Stimulated activated naive CD8-positive, alpha-beta T cell treated with anti-CD3 and anti-CD28 coated beads, Interleukin-15, amount 100 ng/mL, for 72 hours (primary cell): Measurements from ENCODE around the gene FARP2.

Experiments
- ATAC-seq: fragments of 150-1000 bp; cut with Tn5 transposase; 2 replicates; pipeline ENCODE4 v1.10.0; 2021; ENCODE audit warnings: mild to moderate bottlenecking, moderate library complexity
- DNase-seq, 2 donors: peaks; one replicate each; pipeline ENCODE4 v3.0.0; 2021 to 2022
- H3K27ac Mint-ChIP-seq, 2 donors: one replicate each; pipeline ENCODE4 v1.8.0; 2022; ENCODE audit warnings: mild to moderate bottlenecking in 2 of 2, mixed read lengths in 2 of 2, moderate library complexity in 2 of 2
- H3K27me3 Mint-ChIP-seq: one replicate; pipeline ENCODE4 v1.8.0; 2022; ENCODE audit warnings: mixed read lengths
- H3K4me1 Mint-ChIP-seq: one replicate; pipeline ENCODE4 v1.8.0; 2022; ENCODE audit warnings: mild to moderate bottlenecking, mixed read lengths
- H3K4me3 Mint-ChIP-seq, 2 donors: one replicate each; pipeline ENCODE4 v1.8.0; 2022; ENCODE audit warnings: mild to moderate bottlenecking in 2 of 2, mixed read lengths in 2 of 2, moderate library complexity in 1 of 2
- H3K9me3 Mint-ChIP-seq, 2 donors: one replicate each; pipeline ENCODE4 v1.8.0; 2022; ENCODE audit warnings: mixed read lengths in 2 of 2

FARP2 gene

DNA sequence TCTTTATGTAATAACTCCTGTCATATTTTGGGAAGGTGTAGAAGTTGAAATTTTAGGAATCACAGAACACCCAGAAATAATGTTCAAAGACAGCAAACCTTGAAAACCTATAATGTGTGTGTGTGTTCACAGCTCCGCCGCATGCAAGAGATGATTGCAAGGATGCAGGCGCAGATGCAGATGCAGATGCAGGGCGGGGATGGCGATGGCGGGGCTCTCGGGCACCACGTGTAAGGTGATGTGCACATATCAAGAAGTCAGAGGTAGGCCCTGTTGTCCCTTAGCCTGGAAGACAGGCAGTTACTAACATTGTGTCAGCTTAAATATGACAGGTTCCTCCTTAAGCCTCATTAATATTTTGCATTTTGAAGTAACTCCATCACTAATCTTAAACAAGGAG, 6.1 kb upstream of the FARP2 start:
- no peaks in the 10 kb centered on the region for H3K9me3 Mint-ChIP-seq
- no peak for ATAC-seq
- no peaks in the 10 kb centered on the region for H3K27me3 Mint-ChIP-seq
- no peak for DNase-seq
- H3K4me1 Mint-ChIP-seq = no peaks in the 10 kb centered on the region
- peak overlapping the region in 1 of 2 donors; percentile 74 for H3K27ac Mint-ChIP-seq
- H3K4me3 Mint-ChIP-seq = no peak overlapping the region

- no peak for ATAC-seq
- no peak for DNase-seq
- Mint-ChIP-seq H3K27me3 (no peaks in the 10 kb centered on the region), H3K4me3 (no peak overlapping the region), H3K27ac (peak overlapping the region in 1 of 2 donors; percentile 2), H3K4me1 (no peaks in the 10 kb centered on the region), H3K9me3 (no peaks in the 10 kb centered on the region)
Observed at GRCh38 chr2:241350530-241350877, 5.6 kb upstream of the FARP2 start.

GRCh38 chr2:241350878-241351639, 5.0 kb upstream of the FARP2 start:
- H3K4me3 Mint-ChIP-seq = no peak overlapping the region
- no peaks in the 10 kb centered on the region for H3K4me1 Mint-ChIP-seq
- peak overlapping the region; percentile 2 to 42 for H3K27ac Mint-ChIP-seq
- DNase-seq = no peak
- H3K9me3 Mint-ChIP-seq = no peaks in the 10 kb centered on the region
- no peak for ATAC-seq
- no peaks in the 10 kb centered on the region for H3K27me3 Mint-ChIP-seq

DNA sequence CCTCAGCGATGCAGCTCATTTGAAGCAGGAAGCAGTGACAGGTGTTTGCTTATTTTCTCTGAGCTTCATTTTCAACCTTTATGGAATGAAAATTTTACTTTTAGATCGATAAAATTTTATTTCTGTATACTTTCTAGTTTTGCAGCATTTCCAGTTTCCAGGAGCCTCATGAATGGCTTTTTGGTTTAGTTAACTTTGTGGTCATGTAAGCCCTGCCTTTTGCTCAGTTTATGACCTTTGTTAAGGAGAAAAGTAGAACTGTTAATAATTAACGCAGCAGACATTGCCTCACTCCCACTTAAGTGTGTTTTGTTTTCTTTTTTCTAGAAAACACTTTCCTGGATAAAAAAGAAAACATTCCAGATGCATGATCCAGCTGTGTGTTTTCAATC, 4.4 kb upstream of the FARP2 start:
- Mint-ChIP-seq H3K4me1 (no peaks in the 10 kb centered on the region), H3K4me3 (no peak overlapping the region), H3K27ac (peak overlapping the region in 1 of 2 donors; percentile 42), H3K27me3 (no peaks in the 10 kb centered on the region), H3K9me3 (no peaks in the 10 kb centered on the region)
- ATAC-seq = no peak
- no peak for DNase-seq

- DNase-seq (no peak), ATAC-seq (no peak)
- H3K27ac Mint-ChIP-seq = no peak overlapping the region
- H3K27me3 Mint-ChIP-seq = no peaks in the 10 kb centered on the region
- H3K4me3 Mint-ChIP-seq = no peak overlapping the region
- H3K9me3 Mint-ChIP-seq = no peaks in the 10 kb centered on the region
- peaks cover 4% of the 10 kb centered on the region for H3K4me1 Mint-ChIP-seq
Observed at GRCh38 chr2:241352227-241352626, 3.9 kb upstream of the FARP2 start.

DNA sequence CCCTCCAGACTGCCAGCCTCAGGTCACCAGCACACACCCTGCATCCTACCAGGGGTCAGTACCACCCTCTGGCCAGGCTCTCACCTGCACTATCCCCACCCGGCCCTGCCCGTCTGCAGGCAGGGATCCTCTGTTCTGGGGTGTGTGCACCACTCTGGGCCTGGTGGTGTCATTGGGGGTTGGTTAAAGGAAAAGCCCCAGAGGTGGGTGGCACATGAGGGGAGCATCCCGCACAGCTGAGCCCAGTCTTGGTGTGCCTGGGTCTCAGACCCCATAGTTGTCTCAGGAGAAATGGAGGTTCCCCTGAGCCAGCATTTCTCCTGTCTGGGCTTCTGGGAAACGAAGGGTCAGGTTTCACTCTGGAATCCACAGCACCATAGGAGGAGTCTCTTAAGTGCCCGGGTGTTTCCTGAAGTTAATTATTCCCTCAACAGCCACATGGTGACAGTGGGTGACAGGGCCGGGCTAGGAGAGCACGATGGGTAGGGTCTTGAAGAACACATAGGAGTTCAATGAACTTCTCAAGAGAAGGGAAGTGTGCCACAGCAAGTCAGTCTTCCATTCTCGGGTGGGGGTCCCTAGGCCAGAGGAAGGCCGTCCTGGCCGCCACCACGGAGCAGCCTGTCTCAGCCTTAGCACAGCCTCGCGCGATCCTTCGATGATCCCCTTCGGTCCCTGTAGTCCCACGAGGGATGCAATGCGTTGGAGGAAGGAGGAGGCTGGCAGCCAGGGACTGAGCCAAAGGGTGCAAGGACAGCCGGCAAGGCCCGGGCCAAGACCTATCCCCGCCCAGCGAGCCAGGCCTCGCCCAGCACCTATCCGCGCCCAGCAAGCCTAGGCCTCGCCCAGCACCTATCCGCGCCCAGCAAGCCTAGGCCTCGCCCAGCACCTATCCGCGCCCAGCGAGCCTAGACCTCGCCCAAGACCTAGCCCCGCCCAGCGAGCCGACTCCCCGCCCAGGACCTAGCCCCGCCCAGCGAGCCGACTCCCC, 1.1 kb upstream of the FARP2 start:
- DNase-seq = peak; percentile 46 to 70
- H3K27ac Mint-ChIP-seq = peak overlapping the region in 1 of 2 donors; percentile 34
- peaks cover 21% of the 10 kb centered on the region for H3K4me1 Mint-ChIP-seq
- no peaks in the 10 kb centered on the region for H3K9me3 Mint-ChIP-seq
- H3K27me3 Mint-ChIP-seq = no peaks in the 10 kb centered on the region
- peak; percentile 13 for ATAC-seq
- H3K4me3 Mint-ChIP-seq = peak overlapping the region in 1 of 2 donors; percentile 27

DNA sequence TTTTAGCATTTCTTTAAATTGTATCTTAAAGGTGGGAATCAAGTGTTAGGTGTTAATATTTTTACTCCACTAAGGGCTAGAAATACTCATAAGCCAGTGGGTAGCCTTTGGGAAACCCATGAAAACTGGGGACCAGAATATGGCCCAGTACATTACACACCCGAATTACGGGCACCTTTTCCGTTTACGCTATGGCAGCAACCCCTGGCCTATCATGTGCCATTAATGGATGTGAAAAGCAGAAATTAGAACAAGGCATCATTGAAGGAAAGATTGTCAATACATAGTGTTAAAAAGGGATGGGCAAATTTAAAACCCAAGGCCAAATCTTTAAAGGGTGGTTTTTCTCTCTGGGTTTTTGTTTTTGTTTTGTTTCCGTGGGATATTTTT, 781 bp downstream of the FARP2 start:
- no peaks in the 10 kb centered on the region for H3K27me3 Mint-ChIP-seq
- no peaks in the 10 kb centered on the region for H3K9me3 Mint-ChIP-seq
- H3K27ac Mint-ChIP-seq = peak overlapping the region in 1 of 2 donors; percentile 42
- H3K4me3 Mint-ChIP-seq = peak overlapping the region; percentile 81 to 86
- peaks cover 27% of the 10 kb centered on the region for H3K4me1 Mint-ChIP-seq
- no peak for DNase-seq
- no peak for ATAC-seq

DNA sequence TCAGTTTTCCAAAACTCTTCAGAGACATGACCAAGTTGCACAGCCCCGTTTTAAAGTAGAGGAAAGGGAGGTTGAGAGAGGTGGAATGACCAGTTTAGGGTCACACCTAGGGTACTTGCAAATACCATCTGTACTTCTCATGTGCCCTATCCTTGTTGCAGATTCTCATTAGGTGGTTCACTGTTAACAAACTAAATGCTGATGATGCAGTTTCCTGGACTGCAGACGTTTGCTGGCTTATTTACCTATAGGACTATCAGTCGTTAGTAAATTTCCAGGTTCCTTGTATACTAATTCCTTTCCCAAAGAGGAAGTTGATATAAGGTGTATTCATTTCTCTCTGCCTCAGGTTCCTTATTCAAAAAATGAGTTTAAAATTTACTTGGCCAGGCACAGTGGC, 1.4 kb downstream of the FARP2 start:
- Mint-ChIP-seq H3K4me1 (peaks cover 27% of the 10 kb centered on the region), H3K4me3 (peak overlapping the region; percentile 81 to 86), H3K27me3 (no peaks in the 10 kb centered on the region), H3K27ac (no peak overlapping the region), H3K9me3 (no peaks in the 10 kb centered on the region)
- ATAC-seq (no peak), DNase-seq (no peak)

- no peak overlapping the region for H3K27ac Mint-ChIP-seq
- ATAC-seq (no peak), DNase-seq (no peak)
Observed at GRCh38 chr2:241358470-241358869, 2.4 kb downstream of the FARP2 start.

GRCh38 chr2:241359481-241360045, 3.5 kb downstream of the FARP2 start:
- no peak overlapping the region for H3K4me3 Mint-ChIP-seq
- no peak for ATAC-seq
- no peak overlapping the region for H3K27ac Mint-ChIP-seq
- DNase-seq = no peak
- H3K4me1 Mint-ChIP-seq = peaks cover 38% of the 10 kb centered on the region
- no peaks in the 10 kb centered on the region for H3K9me3 Mint-ChIP-seq
- no peaks in the 10 kb centered on the region for H3K27me3 Mint-ChIP-seq

More at GRCh38 chr2:241358470-241358869, 2.4 kb downstream of the FARP2 start:
- Mint-ChIP-seq H3K4me3 (no peak overlapping the region), H3K4me1 (peaks cover 35% of the 10 kb centered on the region), H3K9me3 (no peaks in the 10 kb centered on the region), H3K27me3 (no peaks in the 10 kb centered on the region)

GRCh38 chr2:241363426-241363825, 7.3 kb downstream of the FARP2 start:
- peak overlapping the region in 1 of 2 donors; percentile 23 for H3K27ac Mint-ChIP-seq
- ATAC-seq (no peak), DNase-seq (no peak)
- H3K27me3 Mint-ChIP-seq = no peaks in the 10 kb centered on the region
- no peak overlapping the region for H3K4me3 Mint-ChIP-seq
- peaks cover 40% of the 10 kb centered on the region for H3K4me1 Mint-ChIP-seq
- no peaks in the 10 kb centered on the region for H3K9me3 Mint-ChIP-seq

GRCh38 chr2:241364781-241365180, 8.7 kb downstream of the FARP2 start:
- H3K4me3 Mint-ChIP-seq = no peak overlapping the region
- H3K4me1 Mint-ChIP-seq = peaks cover 30% of the 10 kb centered on the region
- H3K9me3 Mint-ChIP-seq = no peaks in the 10 kb centered on the region
- no peak for DNase-seq
- H3K27me3 Mint-ChIP-seq = no peaks in the 10 kb centered on the region
- H3K27ac Mint-ChIP-seq = no peak overlapping the region
- no peak for ATAC-seq

DNA sequence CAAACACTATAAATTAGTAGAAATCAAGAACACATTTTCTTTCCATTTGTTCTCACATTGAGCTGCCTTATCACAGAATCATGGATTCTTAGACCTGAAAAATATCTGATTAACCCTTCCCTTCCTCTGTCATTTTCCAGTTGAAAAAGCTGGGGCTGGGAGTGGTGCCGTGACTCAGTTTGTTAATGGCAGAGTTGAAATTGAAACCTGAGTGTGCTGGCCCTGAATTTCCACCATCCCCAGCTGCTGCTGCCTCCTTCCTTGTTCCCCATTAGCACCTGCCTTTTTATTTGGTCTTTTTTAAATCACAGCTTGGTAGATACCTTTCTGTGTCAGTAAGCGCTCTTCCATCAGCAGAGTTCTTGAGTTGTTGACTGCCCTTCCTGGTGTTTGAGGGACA, 10.6 kb downstream of the FARP2 start:
- ATAC-seq = no peak
- Mint-ChIP-seq H3K27me3 (no peaks in the 10 kb centered on the region), H3K4me1 (peaks cover 22% of the 10 kb centered on the region), H3K9me3 (no peaks in the 10 kb centered on the region), H3K27ac (no peak overlapping the region), H3K4me3 (no peak overlapping the region)
- DNase-seq = no peak

- ATAC-seq (no peak), DNase-seq (no peak)
- no peaks in the 10 kb centered on the region for H3K27me3 Mint-ChIP-seq
- no peaks in the 10 kb centered on the region for H3K9me3 Mint-ChIP-seq
- no peak overlapping the region for H3K4me3 Mint-ChIP-seq
- H3K27ac Mint-ChIP-seq = no peak overlapping the region
- peaks cover 13% of the 10 kb centered on the region for H3K4me1 Mint-ChIP-seq
Observed at GRCh38 chr2:241368643-241369042, 12.6 kb downstream of the FARP2 start.

GRCh38 chr2:241372361-241372992, 16.4 kb downstream of the FARP2 start:
- Mint-ChIP-seq H3K27ac (no peak overlapping the region), H3K9me3 (no peaks in the 10 kb centered on the region), H3K27me3 (no peaks in the 10 kb centered on the region), H3K4me1 (peaks cover under 1% of the 10 kb centered on the region), H3K4me3 (no peak overlapping the region)
- DNase-seq (no peak), ATAC-seq (no peak)
